GM23338 (cell line): ENCODE data around the gene CIITA. TPM values are rescaled to one million over a fixed set of nuclear protein-coding genes. Genes with fewer than 3 reads are reported as not detected.
"Not testable (repeated sequence)": the region's sequence is repeated elsewhere in the genome, so short reads cannot be mapped to it uniquely, and the experiment has no call there.

Source experiments
- ATAC-seq: fragments of 200-7000 bp; cut with Tn5 transposase; 3 replicates; pipeline ENCODE4 v1.9.1; 2020
- DNase-seq: peaks from one replicate; pipeline ENCODE4 v3.0.0-alpha.2; 2015; ENCODE audit warnings: low spot score
- H2AFZ ChIP-seq: fragments of 200-600 bp; sonication (generic); 2 replicates; pipeline ENCODE4 v1.8.0; 2016; ENCODE audit warnings: antibody characterized with exemption, mild to moderate bottlenecking, moderate library complexity
- H3F3A ChIP-seq: fragments of 200-600 bp; sonication (generic); replicated peaks from 2 replicates; pipeline ENCODE4 v1.8.0; 2017; ENCODE audit warnings: antibody characterized with exemption, mixed run types, low read depth
- H3K27ac ChIP-seq: fragments of 200-600 bp; sonication (generic); 2 replicates; pipeline ENCODE4 v1.6.1; 2016; ENCODE audit warnings: low read depth
- H3K27me3 ChIP-seq: fragments of 200-600 bp; sonication (generic); 2 replicates; pipeline ENCODE4 v1.8.0; 2016; ENCODE audit warnings: mild to moderate bottlenecking, mixed run types, moderate library complexity; ENCODE audit not compliant: insufficient read depth
- H3K36me3 ChIP-seq: fragments of 200-600 bp; sonication (generic); 2 replicates; pipeline ENCODE4 v1.8.0; 2016; ENCODE audit warnings: mild to moderate bottlenecking; ENCODE audit not compliant: insufficient read depth
- H3K4me1 ChIP-seq: fragments of 200-600 bp; sonication (generic); 2 replicates; pipeline ENCODE4 v1.8.0; 2016; ENCODE audit warnings: mild to moderate bottlenecking, moderate library complexity; ENCODE audit not compliant: insufficient read depth
- H3K4me2 ChIP-seq: fragments of 200-600 bp; sonication (generic); 2 replicates; pipeline ENCODE4 v1.7.1; 2017; ENCODE audit warnings: mixed run types
- H3K4me3 ChIP-seq: fragments of 200-600 bp; sonication (generic); 2 replicates; pipeline ENCODE4 v1.6.1; 2016; ENCODE audit warnings: mixed run types
- H3K79me2 ChIP-seq: fragments of 200-600 bp; sonication (generic); replicated peaks from 2 replicates; pipeline ENCODE4 v1.8.0; 2017; ENCODE audit warnings: mild to moderate bottlenecking; ENCODE audit not compliant: insufficient read depth
- H3K9me2 ChIP-seq: fragments of 200-600 bp; sonication (generic); 2 replicates; pipeline ENCODE4 v1.8.0; 2017; ENCODE audit not compliant: insufficient read depth
- H4K20me1 ChIP-seq: fragments of 200-600 bp; sonication (generic); replicated peaks from 2 replicates; pipeline ENCODE4 v1.8.0; 2017; ENCODE audit warnings: mild to moderate bottlenecking; ENCODE audit not compliant: insufficient read depth
- H3K27ac Mint-ChIP-seq: 2 replicates; pipeline ENCODE4 v1.8.0; 2020; ENCODE audit warnings: inconsistent platforms, mild to moderate bottlenecking, moderate library complexity, mixed read lengths
- H3K27me3 Mint-ChIP-seq: 3 replicates; pipeline ENCODE4 v1.8.0; 2022; ENCODE audit warnings: low read depth, mild to moderate bottlenecking, moderate library complexity, mixed read lengths, inconsistent platforms; ENCODE audit not compliant: insufficient read depth, poor library complexity
- H3K36me3 Mint-ChIP-seq: 3 replicates; pipeline ENCODE4 v1.8.0; 2021; ENCODE audit warnings: low read depth, mild to moderate bottlenecking, inconsistent platforms, moderate library complexity, mixed read lengths
- H3K4me1 Mint-ChIP-seq: 3 replicates; pipeline ENCODE4 v1.8.0; 2020; ENCODE audit warnings: mild to moderate bottlenecking, inconsistent platforms, mixed read lengths
- H3K4me3 Mint-ChIP-seq: 3 replicates; pipeline ENCODE4 v1.8.0; 2021; ENCODE audit warnings: moderate library complexity, mild to moderate bottlenecking, inconsistent platforms, mixed read lengths
- H3K9me3 Mint-ChIP-seq: 3 replicates; pipeline ENCODE4 v1.8.0; 2020; ENCODE audit warnings: moderate library complexity, mild to moderate bottlenecking, inconsistent platforms, mixed read lengths
- CREB1 ChIP-seq: fragments of 250-450 bp; sonication (Bioruptor Pico); IDR thresholded peaks from 2 replicates; pipeline ENCODE4 v1.5.0; 2020; ENCODE audit warnings: low read depth, mild to moderate bottlenecking, moderate library complexity
- CTCF ChIP-seq, 2 experiments: fragments of 200-600 bp in 1 of 2; sonication (generic) in 1 of 2; conservative IDR thresholded peaks; 2 replicates each; pipeline versions ENCODE4 v1.5.1 to v1.6.1; 2016 to 2017; ENCODE audit warnings: antibody characterized with exemption in 2 of 2, low read depth in 2 of 2, mild to moderate bottlenecking in 2 of 2, moderate library complexity in 1 of 2
- EZH2 ChIP-seq: fragments of 200-600 bp; sonication (generic); IDR thresholded peaks from one replicate; pipeline ENCODE4 v1.8.0; 2017; ENCODE audit warnings: antibody characterized with exemption, mild to moderate bottlenecking, low read depth; ENCODE audit not compliant: unreplicated experiment
- REST ChIP-seq: IDR thresholded peaks from one replicate; pipeline ENCODE4 v1.6.1; 2018; ENCODE audit warnings: antibody characterized with exemption; ENCODE audit not compliant: unreplicated experiment
- polyA plus RNA-seq: library from polyadenylated mRNA; unstranded; fragments of >200 nt; fragmentation: Nextera tagmentation; extraction: Ambion mirVana; gene quantifications from 2 replicates; pipeline ENCODE4 v1.2.1, GENCODE V29; 2016
- total RNA-seq: library from RNA; depleted of rRNA; stranded (reverse); fragments of >200 nt; shearing (Covaris generic); gene quantifications from 2 replicates; pipeline ENCODE4 v1.2.3, GENCODE V29; 2014

Gene CIITA
- total and polyA plus RNA-seq, 2 experiments from 2014 or later: 0.10 to 0.57 TPM

DNA sequence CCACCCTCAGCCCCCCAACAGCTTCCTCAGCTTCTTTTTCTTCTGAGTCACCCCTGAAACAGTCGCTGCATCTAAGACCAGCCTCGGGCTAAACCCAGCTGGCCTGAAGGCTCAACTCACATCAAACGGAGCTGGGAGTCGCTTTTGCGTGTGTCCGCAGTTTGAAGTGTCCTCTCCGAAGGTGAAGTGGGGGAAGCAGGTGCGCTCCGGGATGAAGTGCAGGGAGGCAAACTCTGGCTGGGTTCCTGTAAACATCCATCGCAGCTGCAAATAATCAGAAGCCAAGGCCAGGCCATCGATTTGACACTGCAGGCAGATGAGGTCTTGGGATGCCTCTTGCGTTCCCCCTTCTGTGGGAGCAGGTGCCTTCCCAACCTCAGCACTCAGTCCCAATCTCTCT is 52.1 kb downstream of the CIITA start:
- H3K4me1 Mint-ChIP-seq, DNase-seq, H2AFZ ChIP-seq, H4K20me1 ChIP-seq, H3K27ac Mint-ChIP-seq, H3K79me2 ChIP-seq, H3K9me2 ChIP-seq, H3K9me3 Mint-ChIP-seq, H3K36me3 ChIP-seq, ATAC-seq, H3K4me3 ChIP-seq, H3K27me3 ChIP-seq, H3K27me3 Mint-ChIP-seq, H3K4me3 Mint-ChIP-seq, H3K4me2 ChIP-seq, H3K4me1 ChIP-seq, H3K27ac ChIP-seq, H3F3A ChIP-seq: not testable (repeated sequence)
- H3K36me3 Mint-ChIP-seq: peaks cover 13% of the 10 kb centered on the region

- H2AFZ ChIP-seq: no peak overlapping the region
- Mint-ChIP-seq H3K36me3 (peaks cover 13% of the 10 kb centered on the region), H3K4me1 (no peaks in the 10 kb centered on the region), H3K27me3 (peaks cover 8% of the 10 kb centered on the region), H3K9me3 (no peaks in the 10 kb centered on the region), H3K4me3 (no peak overlapping the region), H3K27ac (no peak overlapping the region)
- H3K4me2 ChIP-seq: no peak overlapping the region
- DNase-seq (no peak), ATAC-seq (no peak)
- H3K27me3 ChIP-seq: no peaks in the 10 kb centered on the region
- no peaks in the 10 kb centered on the region; the same call in 1 of the 2 replicates for H3K36me3 ChIP-seq
- TF ChIP-seq CTCF (conservative IDR thresholded peaks at IDR 0.05; ENCODE audit: low read depth in 2 of 2) (no peak), CREB1 (CRISPR knock-in tag) (no peak), REST (no peak), EZH2 (no peak)
- no peaks in the 10 kb centered on the region for H3K9me2 ChIP-seq
- no peaks in the 10 kb centered on the region for H3K4me1 ChIP-seq
- H4K20me1 ChIP-seq: peaks cover 9% of the 10 kb centered on the region; the same call in 1 of the 2 replicates
- no peak overlapping the region for H3K4me3 ChIP-seq
- no peaks in the 10 kb centered on the region for H3F3A ChIP-seq
- H3K79me2 ChIP-seq: peaks cover 7% of the 10 kb centered on the region
- H3K27ac ChIP-seq: no peak overlapping the region
These were observed 53.1 kb downstream of the CIITA start for GRCh38 chr16:10929853-10930754.
